Stimulated activated CD8-positive, alpha-beta memory T cell treated with anti-CD3 and anti-CD28 coated beads, Interleukin-4, amount 100 ng/mL, for 24 hours (primary cell): ENCODE measurements around the gene ACYP2.

Experiments
- DNase-seq: peaks from one replicate; pipeline ENCODE4 v3.0.0-alpha.2; 2020; ENCODE audit warnings: low read depth

The ACYP2 gene

DNA sequence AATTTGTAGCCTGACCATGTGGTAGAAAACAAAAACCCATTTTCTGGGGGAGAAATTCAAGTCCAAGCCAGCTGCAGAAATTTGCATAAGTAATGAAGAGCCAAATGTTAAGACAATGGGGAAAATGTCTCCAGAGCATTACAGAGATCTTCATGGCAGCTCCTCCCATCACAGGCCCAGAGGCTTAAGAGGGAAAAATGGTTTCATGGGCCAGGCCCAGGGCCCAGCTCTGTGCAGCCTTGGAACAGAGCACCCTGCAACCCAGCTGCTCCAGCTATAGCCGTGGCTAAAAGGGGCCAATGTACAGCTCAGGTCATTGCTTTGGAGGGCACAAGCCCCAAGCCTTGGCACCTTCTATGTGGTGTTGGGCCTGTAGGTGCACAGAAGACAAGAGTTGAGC lies 209.7 kb downstream of the ACYP2 start:
- no peak for DNase-seq

DNA sequence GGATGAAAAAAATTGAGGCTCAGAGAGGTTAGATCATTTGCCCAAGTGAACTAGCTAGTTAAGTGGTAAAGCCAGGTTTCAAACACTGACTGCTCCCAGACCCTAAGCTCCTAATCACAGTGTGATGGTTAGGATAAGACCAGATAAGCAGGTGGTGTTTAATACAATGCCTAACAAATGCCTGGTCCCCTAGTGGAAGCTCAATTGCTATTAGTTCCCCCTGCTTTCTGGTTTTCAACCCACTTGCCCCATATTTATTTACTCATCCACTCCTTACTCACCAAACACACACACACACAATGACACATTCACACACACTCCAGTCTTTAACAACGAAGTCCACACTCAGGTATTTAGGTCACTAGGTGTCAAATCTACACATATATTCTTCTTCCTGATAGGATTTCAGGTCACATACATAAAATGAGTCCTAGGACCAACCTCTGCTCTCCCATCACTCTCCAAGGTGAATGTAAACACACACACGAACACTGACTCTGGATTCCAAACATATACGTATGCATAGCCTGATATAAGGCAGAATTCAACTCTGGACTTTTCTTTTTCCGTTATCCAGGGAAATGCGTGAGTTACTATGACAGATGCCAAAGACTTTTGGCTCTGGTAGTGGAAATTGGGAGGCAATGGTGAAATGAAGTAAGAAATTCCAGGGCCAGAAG lies 214.2 kb downstream of the ACYP2 start:
- no peak for DNase-seq

DNA sequence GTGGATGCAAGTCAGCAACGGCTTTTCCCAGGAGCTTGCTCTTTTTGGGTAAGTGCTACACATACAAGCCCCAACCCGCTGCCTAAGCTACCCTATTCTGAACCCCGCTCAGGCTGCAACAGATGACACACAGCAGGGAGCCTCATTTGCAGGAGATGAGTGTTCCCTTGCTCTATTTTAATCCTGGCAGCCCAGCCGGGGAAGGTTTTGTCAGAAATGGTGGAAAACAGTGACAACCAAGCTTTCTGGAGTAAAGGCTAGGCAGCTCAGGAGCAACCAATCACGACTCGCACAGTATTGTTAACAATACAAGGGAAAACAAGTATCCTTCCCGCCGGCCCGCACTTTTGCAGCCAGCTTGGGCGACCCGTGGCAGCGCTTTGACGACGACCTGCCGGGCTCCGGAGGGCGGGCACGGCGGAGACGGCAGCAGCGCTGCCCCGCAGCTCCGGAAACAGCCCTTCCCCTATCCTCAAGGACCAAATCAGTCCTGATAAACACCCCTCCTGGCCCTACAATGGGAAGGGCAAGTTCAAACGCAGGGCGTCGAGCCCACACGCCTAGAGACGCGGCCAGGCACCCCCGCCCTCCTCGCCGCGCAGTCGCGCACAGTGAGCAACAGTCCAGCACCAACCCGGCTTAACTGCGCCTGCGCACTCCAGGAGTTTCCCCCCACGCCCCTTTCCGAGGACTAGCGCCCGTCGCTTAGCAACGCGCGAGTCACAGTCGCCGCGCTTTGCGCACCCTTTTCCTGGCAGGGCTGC lies 214.9 kb downstream of the ACYP2 start:
- DNase-seq, result peak; percentile 82

DNA sequence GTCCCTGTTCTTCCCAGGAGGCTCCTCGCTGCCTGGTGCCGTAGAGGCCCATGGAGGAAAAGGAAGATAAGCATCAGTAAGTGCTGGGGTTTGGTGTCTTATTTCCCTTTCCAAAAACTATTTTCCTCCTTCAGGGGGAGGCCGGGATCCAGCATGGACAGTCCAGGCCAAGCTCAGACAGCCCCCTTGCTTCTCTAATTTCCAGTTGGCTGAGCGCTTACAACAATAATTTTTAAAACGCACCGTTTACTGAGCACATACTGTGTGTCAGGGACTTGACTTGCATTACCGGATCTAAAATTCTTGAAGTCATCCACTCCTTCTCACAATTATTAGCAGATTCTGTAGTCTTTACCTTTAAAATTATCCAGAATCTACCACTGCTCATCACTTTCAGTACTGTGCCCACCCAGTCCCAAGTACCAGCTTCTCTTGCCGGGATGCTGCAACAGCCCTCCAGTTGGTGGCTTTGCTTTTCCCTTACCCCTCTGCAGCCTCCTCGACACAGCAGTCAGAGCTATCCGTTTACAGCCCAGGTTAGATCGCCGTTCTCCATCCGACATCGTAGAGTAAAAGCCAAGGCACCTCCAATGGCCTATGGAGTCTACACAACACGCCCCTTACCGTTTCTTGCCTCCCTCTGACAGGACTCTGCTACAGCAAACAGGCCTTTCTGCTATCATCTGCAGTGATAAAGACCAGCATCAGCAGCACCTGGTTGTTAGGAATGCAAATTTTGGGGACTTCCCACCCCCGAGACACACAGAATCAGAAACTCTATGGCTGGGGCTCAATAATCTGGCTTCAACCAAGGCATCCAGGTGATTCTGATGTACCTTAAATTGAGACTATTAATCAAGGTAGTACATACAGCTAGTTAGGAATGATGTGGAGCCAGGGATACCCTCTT lies 215.8 kb downstream of the ACYP2 start:
- no peak for DNase-seq

DNA sequence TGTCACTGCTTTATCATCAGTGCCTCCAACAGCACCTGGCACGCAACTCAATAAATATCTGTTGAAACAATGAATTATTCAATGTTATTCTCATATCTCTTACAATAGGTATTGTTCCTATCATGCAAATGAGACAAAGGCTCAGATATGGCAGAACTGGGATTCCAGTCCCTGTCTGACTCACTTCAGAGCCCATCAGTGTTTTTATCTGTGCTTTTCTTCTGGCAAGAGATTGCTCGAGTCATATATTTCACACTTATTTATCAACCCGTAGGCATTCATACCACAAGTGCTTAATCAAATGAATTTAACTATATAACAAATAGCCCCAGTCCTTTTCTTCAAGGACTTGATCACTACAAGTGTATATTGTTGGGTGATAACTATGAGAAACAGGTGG lies 217.0 kb downstream of the ACYP2 start:
- no peak for DNase-seq

DNA sequence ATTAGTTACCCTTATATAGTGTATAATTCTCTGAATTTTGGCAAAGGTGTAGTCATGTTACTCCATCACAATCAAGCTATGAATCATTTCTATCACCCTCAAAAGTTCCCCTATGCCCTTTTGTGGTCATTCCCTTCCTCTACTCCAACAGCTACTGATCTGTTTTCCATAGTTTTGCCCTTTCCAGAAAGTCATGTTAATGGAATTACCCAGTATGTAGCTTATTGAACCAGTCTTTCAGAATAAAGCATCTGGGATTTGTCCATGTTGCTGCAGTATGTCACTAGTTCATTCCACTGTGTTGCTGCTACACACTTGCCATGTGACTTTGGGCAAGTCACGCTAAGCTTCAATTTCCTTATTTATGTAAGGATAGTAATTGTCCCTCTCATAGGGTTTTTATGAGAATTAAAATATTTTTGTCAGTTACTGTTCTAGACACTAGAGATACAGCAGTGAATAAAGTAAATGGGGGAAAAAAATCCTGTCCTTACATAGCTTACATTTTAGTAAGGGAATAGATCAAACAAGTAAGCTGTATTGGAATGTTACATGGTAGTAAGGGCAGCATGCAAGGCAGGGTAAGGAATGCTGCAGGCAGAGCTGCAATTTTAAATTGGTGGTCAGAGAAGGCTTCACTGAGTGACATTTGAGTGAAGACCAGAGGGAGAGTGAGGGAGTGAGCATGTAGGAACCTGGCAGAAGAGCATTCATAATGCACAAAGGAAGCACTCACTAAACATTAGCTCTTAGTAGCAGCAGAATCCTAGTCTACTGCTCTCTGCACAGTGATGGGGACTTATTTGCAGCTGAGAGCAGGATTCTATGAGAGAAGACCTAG lies 220.9 kb downstream of the ACYP2 start:
- no peak for DNase-seq

DNA sequence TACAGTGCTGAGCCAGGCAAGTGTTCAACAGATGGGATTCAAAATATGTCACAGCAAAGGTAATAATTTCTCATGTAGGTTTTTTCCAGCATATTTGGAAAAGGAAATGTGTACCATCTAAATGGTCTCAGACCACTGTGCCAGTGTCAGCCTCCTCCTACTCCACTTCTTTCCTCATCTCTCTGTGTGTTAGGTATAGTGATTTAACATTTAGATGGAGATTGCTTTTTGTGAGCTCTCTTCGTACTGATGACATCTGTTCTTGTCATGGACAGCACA lies 221.5 kb downstream of the ACYP2 start:
- DNase-seq, result no peak

DNA sequence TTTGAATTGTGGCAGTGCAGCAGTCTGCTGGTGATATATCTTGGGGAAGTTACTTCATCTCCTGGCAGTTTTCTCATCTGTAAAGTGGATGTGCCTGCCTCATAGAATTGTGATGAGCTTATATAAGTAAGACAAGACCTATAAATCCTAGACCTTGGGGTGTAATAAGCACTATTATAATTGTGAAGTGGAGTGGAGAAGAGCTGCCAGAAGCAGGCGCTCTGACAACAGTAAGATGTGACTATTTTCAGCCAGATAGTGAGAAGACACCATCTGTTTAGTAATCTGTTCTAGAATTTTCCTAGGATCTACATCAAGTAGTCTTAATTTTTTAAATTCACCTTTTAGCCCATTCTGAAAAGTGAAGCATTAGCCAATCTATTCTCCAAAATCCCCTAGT lies 226.2 kb downstream of the ACYP2 start:
- no peak for DNase-seq

DNA sequence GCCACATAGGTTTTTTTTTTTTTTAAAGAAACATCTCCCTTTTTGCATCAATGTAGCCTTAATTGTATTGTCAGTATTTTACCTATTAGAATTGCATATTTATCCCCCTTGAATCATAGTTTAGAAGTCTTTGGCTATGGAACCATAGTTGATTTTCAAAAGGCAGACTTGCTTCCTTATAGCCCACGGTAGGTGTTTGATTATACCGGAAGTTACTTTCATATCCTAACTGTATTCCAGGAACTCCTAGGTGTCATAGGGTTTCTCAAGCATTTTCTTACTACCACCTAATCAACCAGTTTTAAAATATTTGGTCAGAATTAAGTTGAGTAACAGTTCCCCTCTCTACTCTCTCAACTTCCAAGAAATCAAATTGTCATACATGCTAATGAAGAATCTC lies 227.2 kb downstream of the ACYP2 start:
- DNase-seq, result no peak

DNA sequence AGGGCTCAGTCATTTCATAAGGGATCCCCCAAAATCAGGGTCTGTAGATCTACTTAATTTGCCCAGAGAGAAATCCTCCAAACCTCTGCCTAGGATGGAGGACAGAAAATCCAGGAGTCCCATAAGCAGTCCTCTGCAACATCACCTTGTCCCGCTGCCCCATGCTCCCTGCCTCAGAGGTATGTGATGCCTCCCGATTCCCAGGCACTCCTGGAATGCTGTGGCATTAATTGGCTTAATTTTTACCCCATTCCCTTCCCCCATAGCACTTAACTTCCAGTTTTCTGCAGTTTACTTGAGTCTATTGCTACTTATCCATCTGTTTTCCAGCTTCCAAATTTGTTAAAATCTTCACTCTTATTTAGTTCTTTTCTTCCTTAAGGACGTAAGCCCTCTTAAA lies 232.2 kb downstream of the ACYP2 start:
- DNase-seq, result no peak

DNA sequence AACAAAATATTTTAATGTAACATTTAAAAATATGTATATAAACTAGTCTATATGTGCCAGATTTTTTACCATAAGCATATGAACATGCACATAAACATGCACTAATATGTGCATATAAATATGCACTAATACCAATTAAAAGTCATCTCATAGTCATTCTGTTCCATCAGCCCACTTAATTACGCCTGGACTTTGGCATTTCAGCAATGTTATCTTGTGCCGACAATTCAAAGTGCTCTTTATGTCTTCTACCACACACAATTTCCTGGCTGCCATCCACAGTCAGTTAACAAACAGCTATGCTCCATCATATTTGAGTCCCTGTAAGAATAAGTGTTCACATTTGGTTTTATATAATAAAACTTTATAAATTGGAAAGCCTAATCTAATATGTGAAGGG lies 233.2 kb downstream of the ACYP2 start:
- no peak for DNase-seq

DNA sequence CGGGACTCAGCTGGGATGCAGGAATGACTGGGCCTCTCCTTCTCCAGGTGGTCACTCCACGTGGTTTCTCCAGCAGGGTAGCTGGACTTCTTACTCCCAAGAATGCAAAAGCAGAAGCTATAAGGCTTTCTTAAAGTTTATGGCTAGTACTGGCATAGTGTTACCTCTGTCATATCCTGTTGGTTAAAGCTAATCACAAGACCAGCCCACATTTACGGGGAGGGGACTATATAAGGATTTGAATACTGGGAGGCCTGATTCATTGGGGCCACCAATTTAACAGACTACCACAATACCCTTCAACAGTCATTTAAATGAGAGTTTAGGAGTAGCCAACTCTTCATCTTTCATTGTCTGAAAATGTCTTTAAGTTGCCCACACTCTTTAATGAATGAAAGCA lies 235.0 kb downstream of the ACYP2 start:
- no peak for DNase-seq

DNA sequence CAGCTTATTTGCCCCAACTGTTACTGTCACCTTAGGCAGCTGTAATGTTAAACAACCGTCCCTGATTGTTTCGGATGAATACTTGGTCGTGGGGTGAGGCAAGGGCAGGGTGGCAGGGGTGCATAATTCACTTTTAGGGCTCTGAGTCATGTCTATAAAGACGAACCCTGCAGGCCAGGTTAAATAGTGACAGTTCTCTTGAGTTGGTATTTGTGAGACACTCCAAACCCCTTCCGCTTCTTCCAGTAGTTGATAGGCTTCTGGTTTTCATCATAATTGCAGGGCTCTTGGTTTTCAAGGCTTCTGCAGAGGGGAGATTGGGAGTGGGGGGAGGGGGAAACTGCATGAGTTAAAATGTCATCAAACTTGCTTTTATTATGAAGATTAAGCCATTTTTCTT lies 237.8 kb downstream of the ACYP2 start:
- DNase-seq, result no peak
